Psoas muscle (tissue), 8 donors: Measurements from ENCODE around the gene CDK11B. TPM values are rescaled to one million over a fixed set of nuclear protein-coding genes. Genes with fewer than 3 reads are reported as not detected.

Source experiments
- ATAC-seq, 4 donors: fragments of 200-7000 bp; cut with Tn5 transposase; one replicate each; pipeline ENCODE4 v1.9.1; 2020; ENCODE audit warnings: moderate library complexity in 3 of 4, mild to moderate bottlenecking in 2 of 4
- DNase-seq, 2 donors: peaks; one replicate each; pipeline ENCODE4 v3.0.0-alpha.2; 2020
- H3K27ac ChIP-seq: fragments of 200-600 bp; one replicate; pipeline ENCODE4 v1.8.0; 2022
- H3K27me3 ChIP-seq, 3 donors: fragments of 200-600 bp in 1 of 3; one replicate each; pipeline versions ENCODE4 v1.6.1 to v1.8.0; 2013 to 2022; ENCODE audit warnings: low read length in 2 of 3, mild to moderate bottlenecking in 2 of 3, moderate library complexity in 1 of 3; ENCODE audit not compliant: insufficient read depth in 3 of 3
- H3K36me3 ChIP-seq, 2 donors: fragments of 200-600 bp in 1 of 2; one replicate each; pipeline versions ENCODE4 v1.6.1 to v1.8.0; 2013 to 2022; ENCODE audit warnings: low read depth in 1 of 2, mild to moderate bottlenecking in 1 of 2, moderate library complexity in 1 of 2; ENCODE audit not compliant: insufficient read depth in 1 of 2
- H3K4me1 ChIP-seq: fragments of 200-600 bp; one replicate; pipeline ENCODE4 v1.8.0; 2022
- H3K4me3 ChIP-seq: fragments of 200-600 bp; one replicate; pipeline ENCODE4 v1.8.0; 2022; ENCODE audit warnings: mild to moderate bottlenecking
- H3K9me3 ChIP-seq: fragments of 200-600 bp; one replicate; pipeline ENCODE4 v1.8.0; 2022
- CTCF ChIP-seq: fragments of 200-600 bp; IDR thresholded peaks from one replicate; pipeline ENCODE4 v1.8.0; 2022; ENCODE audit warnings: antibody characterized with exemption
- WGBS, 3 donors: extraction: QIAGEN DNeasy Blood & Tissue Kit; methylation state at CpG; one replicate each; pipeline versions ENCODE4 v1.1.6 to v1.1.7; 2013; 5-methylcytosine and 5-hydroxymethylcytosine counted together
- intact Hi-C, 2 donors: fragments of 100-400 bp; cut with DNase I; formaldehyde crosslinking; loops; one replicate each; pipeline versions ENCODE4 v1.11.0 to v1.14.2; 2022
- polyA plus RNA-seq, 3 donors: library from polyadenylated mRNA; stranded (reverse); fragments of 200-250 nt; gene quantifications; one replicate each; pipeline ENCODE4 v1.2.3, GENCODE V29; 2013
- total RNA-seq, 4 donors: library from RNA; stranded (reverse); fragmentation: NEBNext Ultra II Directional in 2 of 4; extraction: Animal tissue kit (Norgen Biotek cat#: 25700) in 2 of 4; gene quantifications; one replicate each; pipeline versions ENCODE4 v1.2.1 to v1.2.4, GENCODE V29; 2021 to 2023
- donor health status: healthy with polysubstance abuse.
- donor health status: DM: no; HTN: no; CAD: no; lungs with moderate emphysema.
- donor health status: Bipolar disorder and iron deficiency.
- donor health status: healthy.
- donor health status: DM: yes; HTN: yes; CAD: no.
- donor health status: DM: no; HTN: no; CAD: no.
- donor health status: DM: no; HTN: no; CAD: no.
- donor health status: DM: yes; HTN: yes; CAD: no.

The CDK11B gene
- total and polyA plus RNA-seq, 7 donors = 30.6 to 72.8 (median 42.1) TPM

GRCh38 chr1:1631782-1632420, 26.9 kb downstream of the CDK11B start, which contains the start of gene MMP23B:
Gene MMP23B (plus strand): TSS chr1:1632173. CDS start chr1:1632219, 46 bp downstream.
- H3K9me3 ChIP-seq = no peaks in the 10 kb centered on the region
- 3 to 4% (median 3%) methylated on average over 18 to 48 of the region's 48 CpGs for WGBS, 3 donors
- peak; percentile 26 to 55 for DNase-seq
- H3K36me3 ChIP-seq = peaks cover 4 to 32% of the 10 kb centered on the region in 2 donors
- intact Hi-C loops = no loop called here
- peaks cover 3% of the 10 kb centered on the region for H3K4me1 ChIP-seq
- peak within 1 kb of the TSS; percentile 30 for H3K4me3 ChIP-seq
- ATAC-seq = peak in 3 of 4 donors; percentile 5 to 14 (median 7)
- peak within 1 kb of the TSS; percentile 1 for H3K27ac ChIP-seq
- H3K27me3 ChIP-seq = peaks cover 0 to 2% (median 0%) of the 10 kb centered on the region in 3 donors
- TF ChIP-seq CTCF = no peak

- no peak for TF ChIP-seq CTCF
- 1 to 2% (median 2%) methylated on average over 48 to 79 of the region's 79 CpGs for WGBS, 3 donors
- Histone ChIP-seq H3K4me3 (peak overlapping the region; percentile 30), H3K9me3 (no peaks in the 10 kb centered on the region), H3K27ac (peak overlapping the region; percentile 1), H3K4me1 (peaks cover 3% of the 10 kb centered on the region), H3K36me3 (peaks cover 4 to 32% of the 10 kb centered on the region in 2 donors), H3K27me3 (peaks cover 0 to 2% (median 0%) of the 10 kb centered on the region in 3 donors)
- DNase-seq (peak; percentile 82 to 88), ATAC-seq (peak; percentile 67 to 83 (median 79))
- intact Hi-C loops = no loop called here
These were observed 27.6 kb downstream of the CDK11B start for GRCh38 chr1:1630965-1631781.

- intact Hi-C loops = no loop called here
- H3K27ac ChIP-seq = peak overlapping the region; percentile 1
- H3K36me3 ChIP-seq = peaks cover 4 to 35% of the 10 kb centered on the region in 2 donors
These were observed 28.4 kb downstream of the CDK11B start for GRCh38 chr1:1630191-1630964.

More at GRCh38 chr1:1630191-1630964, 28.4 kb downstream of the CDK11B start:
- DNase-seq = peak; percentile 75 to 86
- Histone ChIP-seq H3K27me3 (peaks cover 0 to 2% (median 0%) of the 10 kb centered on the region in 3 donors), H3K9me3 (no peaks in the 10 kb centered on the region), H3K4me1 (peaks cover 3% of the 10 kb centered on the region), H3K4me3 (peak overlapping the region; percentile 30)
- 24 to 31% (median 27%) methylated on average over 49 to 81 of the region's 81 CpGs for WGBS, 3 donors
- peak; percentile 15 to 32 (median 22) for ATAC-seq
- no peak for TF ChIP-seq CTCF
